SHP77 treated with DMSO at 0.1 percent for 48 hours (cell line): Measurements from ENCODE around the gene CALM3.
"Not testable (repeated sequence)": the region's sequence is repeated elsewhere in the genome, so short reads cannot be mapped to it uniquely, and the experiment has no call there.

Experiments used
- DNase-seq: peaks from one replicate; lab custom pipeline; 2025; lab: John Stamatoyannopoulos, UW

CALM3 gene

GRCh38 chr19:46616631-46617322, 15.6 kb downstream of the CALM3 start:
- DNase-seq: peak; percentile 52

GRCh38 chr19:46617601-46618000, 16.5 kb downstream of the CALM3 start:
- DNase-seq: no peak

GRCh38 chr19:46618670-46619231, 17.6 kb downstream of the CALM3 start:
- no peak for DNase-seq

- DNase-seq: no peak
These were observed 19.1 kb downstream of the CALM3 start for GRCh38 chr19:46620267-46620666.

DNA sequence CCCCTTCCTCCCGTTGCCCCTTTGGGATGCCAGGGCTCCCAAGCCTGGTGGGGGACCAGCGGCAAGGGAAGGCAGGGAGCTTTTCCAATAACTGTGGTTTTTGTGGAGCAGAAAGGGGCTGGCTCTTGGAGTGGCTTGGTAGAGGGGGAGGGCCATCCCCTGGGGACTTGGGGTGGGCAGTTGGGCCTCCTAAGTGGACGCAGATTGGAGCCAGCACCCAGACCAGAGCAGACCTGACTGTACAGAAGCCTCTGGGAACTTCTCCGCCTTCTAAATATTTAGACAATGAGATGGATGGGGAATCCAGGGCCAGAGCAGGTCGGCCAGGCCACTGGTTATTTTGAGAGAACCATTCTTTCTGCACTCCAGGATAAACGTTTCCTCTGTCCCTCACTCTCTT, 19.6 kb downstream of the CALM3 start:
- no peak for DNase-seq

DNA sequence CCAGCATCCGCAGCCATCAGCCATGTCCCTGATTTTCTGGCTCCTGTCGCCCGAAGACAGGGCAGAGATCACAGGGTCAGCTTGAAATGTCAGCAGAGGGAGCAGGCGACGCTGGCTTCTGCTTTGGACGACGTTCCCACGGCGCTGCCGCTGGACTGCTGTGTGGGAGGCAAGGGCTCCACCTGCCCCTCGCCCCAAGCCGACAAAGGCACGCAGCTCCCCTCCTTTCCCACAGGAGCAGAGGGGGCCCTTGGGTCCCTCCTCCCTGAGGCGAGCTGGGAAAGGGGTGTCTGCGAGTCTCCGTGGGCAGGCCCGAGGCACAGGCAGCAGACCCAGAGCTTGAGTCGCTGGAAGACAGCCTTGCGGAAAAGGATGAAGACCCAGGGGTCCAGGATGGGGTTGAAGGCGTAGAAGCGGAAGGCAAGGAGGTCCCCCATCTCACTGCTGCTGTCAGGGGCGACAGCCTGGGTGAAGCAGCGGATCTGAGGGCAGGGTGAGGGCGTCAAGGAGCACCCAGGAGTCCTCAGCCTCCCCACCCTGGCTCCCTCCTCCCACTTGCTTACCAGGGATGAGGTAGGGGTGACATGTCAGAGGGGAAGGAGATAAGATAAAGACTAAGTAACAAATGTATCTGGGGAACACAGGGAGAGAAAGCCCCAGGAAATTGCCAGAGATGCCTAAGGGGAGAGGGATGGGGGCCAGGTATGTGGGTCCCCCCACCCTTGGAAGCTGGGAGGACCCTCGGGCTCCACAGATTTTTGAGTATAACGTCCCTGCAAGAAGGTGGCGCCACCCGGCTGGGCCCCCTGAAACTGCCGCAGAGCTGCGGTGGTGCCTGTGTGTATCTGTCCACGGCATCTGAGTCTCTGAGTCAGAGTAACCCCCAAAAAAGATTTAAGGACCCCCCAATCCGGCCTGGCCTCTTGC, 20.3 kb downstream of the CALM3 start:
- no peak for DNase-seq

DNA sequence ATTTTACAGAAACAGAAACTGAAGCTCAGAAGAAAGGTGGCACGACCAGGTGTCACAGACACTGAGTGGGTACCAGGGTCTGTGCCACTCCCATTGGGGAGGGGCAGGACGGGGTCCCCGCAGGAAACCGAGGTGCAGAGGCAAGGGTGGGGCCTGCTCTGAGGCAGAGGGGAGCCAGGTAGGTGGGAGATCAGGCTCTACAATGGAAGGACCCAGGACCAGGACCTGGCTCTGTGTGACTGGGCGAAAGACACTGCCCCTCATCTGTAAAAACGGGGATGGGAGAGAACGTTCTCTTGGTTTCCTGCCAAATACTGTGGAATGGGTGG, 21.0 kb downstream of the CALM3 start:
- DNase-seq: no peak

GRCh38 chr19:46623915-46624502, 22.9 kb downstream of the CALM3 start:
- no peak for DNase-seq

DNA sequence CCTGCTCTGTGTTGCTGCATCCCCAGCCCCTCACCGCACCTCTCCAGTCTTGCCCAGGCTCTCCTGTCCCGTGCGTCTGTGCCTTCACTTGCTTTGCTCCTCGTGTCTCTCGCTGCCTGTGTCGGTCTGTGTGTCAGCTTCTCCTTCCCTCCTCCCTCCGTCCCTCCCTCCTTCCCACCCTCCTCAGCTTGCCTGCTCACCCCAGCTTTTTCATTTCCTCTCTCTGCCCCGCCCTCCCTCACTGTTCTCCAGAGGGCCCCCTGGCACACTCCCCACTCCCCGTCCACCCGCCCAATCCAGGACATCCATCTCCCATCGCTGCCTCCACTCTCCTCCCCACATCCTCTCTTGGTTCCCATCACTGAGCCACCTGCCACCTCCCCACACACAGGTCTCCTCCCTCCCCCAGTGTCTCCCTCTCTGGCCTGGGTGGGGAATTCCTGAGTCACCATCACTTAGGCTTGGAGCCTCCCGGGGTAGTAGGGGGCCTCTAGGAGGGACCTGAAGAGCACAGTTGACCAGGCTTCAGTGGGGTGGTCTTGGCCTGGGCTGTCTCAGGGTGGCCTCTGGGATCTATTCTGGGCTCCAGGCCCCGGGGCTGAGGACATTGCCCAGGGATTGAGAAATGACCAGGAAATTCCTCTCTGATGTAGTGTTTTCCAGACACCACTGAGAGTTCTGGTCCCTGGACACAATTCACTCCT, 24.0 kb downstream of the CALM3 start, which contains the start of gene PTGIR:
TSS of gene PTGIR (minus strand) at position 132 of the 704 bp plus-strand sequence. CDS start 864 bp downstream, outside the sequence.
- DNase-seq: no peak

DNA sequence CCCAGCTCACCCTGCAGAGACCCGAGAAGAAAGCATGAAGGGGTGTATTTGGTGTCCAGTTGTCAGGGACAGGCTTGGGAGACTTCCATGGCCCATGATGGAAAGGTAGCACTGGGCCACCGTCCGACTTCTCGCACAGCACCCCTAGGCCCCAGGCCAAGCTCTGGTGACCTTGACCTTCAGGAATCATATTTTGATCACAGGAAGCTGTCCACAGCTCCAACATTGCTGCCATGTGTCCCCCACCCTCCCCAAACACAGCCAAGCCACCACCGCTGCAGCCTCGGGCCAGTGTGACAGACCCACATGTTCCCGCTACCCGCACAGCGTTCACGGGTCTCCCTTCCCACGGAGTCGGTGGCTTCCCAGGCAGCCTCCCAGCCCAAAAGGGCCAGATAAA, 24.6 kb downstream of the CALM3 start:
- DNase-seq: no peak

- DNase-seq: no peak
These were observed 25.3 kb downstream of the CALM3 start for GRCh38 chr19:46626446-46626845.

DNA sequence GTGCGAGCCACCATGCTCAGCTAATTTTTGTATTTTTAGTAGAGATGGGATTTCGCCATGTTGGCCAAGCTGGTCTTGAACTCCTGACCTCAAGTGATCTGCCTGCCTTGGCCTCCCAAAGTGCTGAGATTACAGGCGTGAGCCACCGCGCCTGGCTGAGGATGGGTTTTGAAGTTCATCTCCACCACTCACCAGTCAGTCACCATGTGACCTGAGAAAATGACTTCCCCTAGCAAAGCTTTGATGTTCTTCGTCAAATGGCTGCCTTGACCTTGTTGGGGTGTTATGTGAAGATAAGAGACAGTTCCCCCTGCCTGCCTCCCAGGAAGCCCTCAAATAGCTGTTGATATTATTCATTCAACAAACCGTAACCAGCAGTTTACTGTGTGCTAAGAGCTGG, 27.8 kb downstream of the CALM3 start:
- DNase-seq: not testable (repeated sequence)

GRCh38 chr19:46629546-46630025, 28.5 kb downstream of the CALM3 start:
- DNase-seq: no peak

DNA sequence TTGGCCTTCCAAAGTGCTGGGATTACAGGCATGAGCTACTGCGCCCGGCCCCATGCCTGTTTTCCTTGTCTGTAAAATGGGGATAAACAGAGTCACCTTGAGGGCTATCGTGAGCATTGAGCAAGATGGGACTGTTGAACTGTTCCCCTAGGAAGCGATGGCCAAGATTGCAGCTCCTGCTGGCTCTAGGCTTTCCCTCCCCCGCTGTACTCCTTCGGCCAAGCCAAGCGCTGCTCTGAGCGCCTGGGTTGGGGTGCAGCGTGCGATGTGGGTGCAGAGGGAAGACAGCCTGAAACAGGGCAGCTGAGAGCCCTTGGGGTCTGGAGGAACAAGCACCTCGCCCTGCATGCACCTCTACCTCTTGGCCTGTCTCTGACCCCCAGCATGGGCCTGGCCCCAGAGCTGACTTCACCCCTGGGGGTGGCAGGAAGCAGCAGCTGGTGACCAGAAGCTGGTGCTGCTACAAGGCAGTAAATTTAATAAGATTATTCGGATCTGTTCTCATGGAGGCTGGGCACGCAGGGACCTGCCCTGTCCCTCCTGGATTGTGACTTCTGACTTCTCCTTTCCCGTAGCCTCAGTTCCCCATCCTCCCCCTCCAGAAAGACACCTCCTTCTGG, 29.6 kb downstream of the CALM3 start:
- DNase-seq: no peak

- no peak for DNase-seq
These were observed 30.4 kb downstream of the CALM3 start for GRCh38 chr19:46631481-46631880.

DNA sequence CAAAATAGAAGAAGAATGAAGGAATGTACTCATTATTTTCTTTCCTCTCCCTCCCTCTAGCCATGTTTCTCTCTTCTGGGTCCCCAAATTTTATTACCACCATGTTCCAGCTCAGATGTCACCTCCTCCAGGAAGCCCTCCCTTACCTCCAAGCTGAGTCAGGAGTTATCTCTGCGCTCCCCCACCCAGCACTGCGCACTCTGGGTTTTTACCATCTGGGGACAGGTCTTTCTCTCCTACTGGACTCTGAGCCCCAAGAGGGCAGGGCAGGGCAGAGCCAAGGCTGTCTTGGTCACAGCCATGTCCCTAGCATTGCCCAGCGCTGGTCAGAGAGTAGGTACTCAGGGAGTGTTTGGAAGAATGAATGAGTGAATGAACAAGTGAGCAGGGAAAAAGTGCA, 32.0 kb downstream of the CALM3 start:
- DNase-seq: no peak

GRCh38 chr19:46634045-46634655, 33.0 kb downstream of the CALM3 start:
- no peak for DNase-seq

- no peak for DNase-seq
These were observed 33.6 kb downstream of the CALM3 start for GRCh38 chr19:46634656-46635218.

- no peak for DNase-seq
These were observed 35.0 kb downstream of the CALM3 start, which contains the start of gene GNG8 for GRCh38 chr19:46635920-46636761. GNG8 (minus strand) TSS chr19:46636202; CDS start chr19:46634682, 1,520 bp downstream.
